ENCODE results near the gene MAST4. TPM values are rescaled to one million over a fixed set of nuclear protein-coding genes. Genes with fewer than 3 reads are reported as not detected.

Gene MAST4
- total and polyA plus RNA-seq, 7 experiments from 2014 or later, result 11.3 to 39.0 (median 28.3) TPM

- DNase-seq, result peak; percentile 14 to 67 (median 55)
- Mint-ChIP-seq H3K9me3 (peaks cover 0 to 4% (median 0%) of the 10 kb centered on the region in 11 donors), H3K36me3 (peaks cover 0 to 23% (median under 1%) of the 10 kb centered on the region in 5 donors), H3K4me1 (peaks cover 12 to 69% (median 19%) of the 10 kb centered on the region in 7 donors), H3K27me3 (peaks cover 0 to 50% (median 26%) of the 10 kb centered on the region in 5 donors), H3K4me3 (peak overlapping the region; percentile 72 to 95 (median 84)), H3K27ac (peak overlapping the region; percentile 12 to 92 (median 71))
- CTCF ChIA-PET, result interaction anchor here (0.6 to 1.2 kb wide), 5 partner anchors 9 to 1997 kb away, joined by 3 to 5 read pairs (median 4); no protein-coding TSS in a partner anchor
- Histone ChIP-seq H3K9me3 (ENCODE audit: control insufficient read depth in 2 of 3, low read length in 3 of 3) (no peaks in the 10 kb centered on the region), H3K4me3 (ENCODE audit: low read length) (peak overlapping the region; percentile 36), H3K27me3 (ENCODE audit: control insufficient read depth in 2 of 2, insufficient read depth in 2 of 2, low read length in 2 of 2) (no peaks in the 10 kb centered on the region), H3K4me1 (ENCODE audit: control insufficient read depth in 2 of 2, insufficient read depth in 2 of 2, low read length in 2 of 2) (peaks cover 0 to 4% of the 10 kb centered on the region in 2 donors), H3K36me3 (ENCODE audit: control insufficient read depth in 2 of 3, insufficient read depth in 3 of 3, low read length in 3 of 3) (no peaks in the 10 kb centered on the region), H3K27ac (ENCODE audit: low read depth, low read length) (peak overlapping the region; percentile 31)
- POLR2A ChIA-PET, result interaction anchor here (1.0 to 1.1 kb wide), 2 partner anchors 10 to 13 kb away, joined by 4 read pairs; no protein-coding TSS in a partner anchor
- intact Hi-C loops (cut with micrococcal nuclease), result loop anchor here (1.0 to 10.0 kb wide), 13 partner anchors 12 to 1606 kb away; partner anchors contain the start of genes CENPK (in 1 of the 2), ERBIN (in 1 of the 2), PIK3R1 (in 1 of the 2) and PPWD1 (in 1 of the 2)
- ATAC-seq, result peak; percentile 93
Measured at GRCh38 chr5:66828548-66829357, 232.6 kb downstream of the MAST4 start.

- Histone ChIP-seq H3K36me3 (ENCODE audit: control insufficient read depth in 2 of 3, insufficient read depth in 3 of 3, low read length in 3 of 3) (no peaks in the 10 kb centered on the region), H3K4me1 (ENCODE audit: control insufficient read depth in 2 of 2, insufficient read depth in 2 of 2, low read length in 2 of 2) (peaks cover 0 to 4% of the 10 kb centered on the region in 2 donors), H3K27ac (ENCODE audit: low read depth, low read length) (peak overlapping the region; percentile 31), H3K4me3 (ENCODE audit: low read length) (peak overlapping the region; percentile 36), H3K27me3 (ENCODE audit: control insufficient read depth in 2 of 2, insufficient read depth in 2 of 2, low read length in 2 of 2) (no peaks in the 10 kb centered on the region), H3K9me3 (ENCODE audit: control insufficient read depth in 2 of 3, low read length in 3 of 3) (no peaks in the 10 kb centered on the region)
- Mint-ChIP-seq H3K4me1 (peaks cover 13 to 69% (median 19%) of the 10 kb centered on the region in 7 donors), H3K27me3 (peaks cover 0 to 56% (median 30%) of the 10 kb centered on the region in 5 donors), H3K4me3 (peak overlapping the region; percentile 72 to 95 (median 84)), H3K9me3 (no peaks in the 10 kb centered on the region), H3K36me3 (peaks cover 0 to 21% (median 4%) of the 10 kb centered on the region in 5 donors), H3K27ac (peak overlapping the region; percentile 12 to 92 (median 71))
- intact Hi-C loops (cut with micrococcal nuclease), result loop anchor here (1.0 to 10.0 kb wide), 11 partner anchors 11 to 1605 kb away; partner anchors contain the start of genes CENPK (in 1 of the 2), ERBIN (in 1 of the 2), PIK3R1 (in 1 of the 2) and PPWD1 (in 1 of the 2)
- CTCF ChIA-PET, result interaction anchor here (0.9 to 1.2 kb wide), 3 partner anchors 11 to 14 kb away, joined by 3 to 5 read pairs (median 4); no protein-coding TSS in a partner anchor
- POLR2A ChIA-PET, result no interaction called here
- ATAC-seq (no peak), DNase-seq (no peak)
Measured at GRCh38 chr5:66829358-66829674, 233.1 kb downstream of the MAST4 start.

- no peak for DNase-seq
- H3K4me3 Mint-ChIP-seq, result peak overlapping the region in 7 of 10 donors; percentile 2 to 93 (median 15)
- POLR2A ChIA-PET, result no interaction called here
Measured at GRCh38 chr5:66829826-66830225, 233.6 kb downstream of the MAST4 start.

GRCh38 chr5:66830636-66831035 is 234.4 kb downstream of the MAST4 start:
- Histone ChIP-seq H3K9me3 (ENCODE audit: control insufficient read depth in 2 of 3, low read length in 3 of 3) (no peaks in the 10 kb centered on the region), H3K27ac (ENCODE audit: low read depth, low read length) (no peak overlapping the region), H3K27me3 (ENCODE audit: control insufficient read depth in 2 of 2, insufficient read depth in 2 of 2, low read length in 2 of 2) (no peaks in the 10 kb centered on the region), H3K4me1 (ENCODE audit: control insufficient read depth in 2 of 2, insufficient read depth in 2 of 2, low read length in 2 of 2) (peaks cover 0 to 4% of the 10 kb centered on the region in 2 donors), H3K36me3 (ENCODE audit: control insufficient read depth in 2 of 3, insufficient read depth in 3 of 3, low read length in 3 of 3) (no peaks in the 10 kb centered on the region), H3K4me3 (ENCODE audit: low read length) (no peak overlapping the region)
- POLR2A ChIA-PET, result no interaction called here
- Mint-ChIP-seq H3K4me3 (peak overlapping the region in 4 of 10 donors; percentile 5 to 82 (median 26)), H3K9me3 (no peaks in the 10 kb centered on the region), H3K36me3 (peaks cover 0 to 22% (median 4%) of the 10 kb centered on the region in 5 donors), H3K4me1 (peaks cover 12 to 70% (median 19%) of the 10 kb centered on the region in 7 donors), H3K27ac (peak overlapping the region in 1 of 9 donors; percentile 82), H3K27me3 (peaks cover 0 to 66% (median 30%) of the 10 kb centered on the region in 5 donors)
- ATAC-seq (no peak), DNase-seq (no peak)
- CTCF ChIA-PET, result interaction anchor here (0.6 kb wide), 1 partner anchor 48 kb away, joined by 3 read pairs; no protein-coding TSS in a partner anchor
- intact Hi-C loops (cut with micrococcal nuclease), result loop anchor here in 1 of 2 donors (1.0 kb wide), 1 partner anchor 8 kb away; no protein-coding TSS in a partner anchor

More at GRCh38 chr5:66829826-66830225, 233.6 kb downstream of the MAST4 start:
- intact Hi-C loops (cut with micrococcal nuclease), result loop anchor here (1.0 to 10.0 kb wide), 12 partner anchors 8 to 1605 kb away; partner anchors contain the start of genes CENPK (in 1 of the 2), ERBIN (in 1 of the 2), PIK3R1 (in 1 of the 2) and PPWD1 (in 1 of the 2)
- Mint-ChIP-seq H3K4me1 (peaks cover 12 to 66% (median 19%) of the 10 kb centered on the region in 7 donors), H3K27me3 (peaks cover 0 to 59% (median 30%) of the 10 kb centered on the region in 5 donors), H3K36me3 (peaks cover 0 to 22% (median 4%) of the 10 kb centered on the region in 5 donors), H3K27ac (peak overlapping the region in 1 of 9 donors; percentile 88), H3K9me3 (no peaks in the 10 kb centered on the region)
- Histone ChIP-seq H3K4me1 (ENCODE audit: control insufficient read depth in 2 of 2, insufficient read depth in 2 of 2, low read length in 2 of 2) (peaks cover 0 to 4% of the 10 kb centered on the region in 2 donors), H3K9me3 (ENCODE audit: control insufficient read depth in 2 of 3, low read length in 3 of 3) (no peaks in the 10 kb centered on the region), H3K27me3 (ENCODE audit: control insufficient read depth in 2 of 2, insufficient read depth in 2 of 2, low read length in 2 of 2) (no peaks in the 10 kb centered on the region), H3K27ac (ENCODE audit: low read depth, low read length) (no peak overlapping the region), H3K4me3 (ENCODE audit: low read length) (no peak overlapping the region), H3K36me3 (ENCODE audit: control insufficient read depth in 2 of 3, insufficient read depth in 3 of 3, low read length in 3 of 3) (no peaks in the 10 kb centered on the region)
- no peak for ATAC-seq
- CTCF ChIA-PET, result interaction anchor here (0.6 to 1.2 kb wide), 4 partner anchors 11 to 48 kb away, joined by 3 to 5 read pairs (median 4); no protein-coding TSS in a partner anchor

- H3K27ac ChIP-seq (ENCODE audit: low read depth, low read length), result no peak overlapping the region
- H3K36me3 ChIP-seq (ENCODE audit: control insufficient read depth in 2 of 3, insufficient read depth in 3 of 3, low read length in 3 of 3), result no peaks in the 10 kb centered on the region
- H3K4me3 ChIP-seq (ENCODE audit: low read length), result no peak overlapping the region
- peaks cover 0 to 9% (median 0%) of the 10 kb centered on the region in 11 donors for H3K9me3 Mint-ChIP-seq
- H3K27me3 Mint-ChIP-seq, result peaks cover 0 to 21% (median 8%) of the 10 kb centered on the region in 5 donors
- H3K36me3 Mint-ChIP-seq, result peaks cover 0 to 47% (median 0%) of the 10 kb centered on the region in 5 donors
- H3K4me1 Mint-ChIP-seq, result peaks cover 0 to 75% (median 0%) of the 10 kb centered on the region in 7 donors
- no peaks in the 10 kb centered on the region for H3K27me3 ChIP-seq (ENCODE audit: control insufficient read depth in 2 of 2, insufficient read depth in 2 of 2, low read length in 2 of 2)
- intact Hi-C loops (cut with micrococcal nuclease), result loop anchor here in 1 of 2 donors (1.0 to 5.0 kb wide), 3 partner anchors 10 to 328 kb away; no protein-coding TSS in a partner anchor
- peak overlapping the region in 1 of 9 donors; percentile 51 for H3K27ac Mint-ChIP-seq
- POLR2A ChIA-PET, result no interaction called here
- no peaks in the 10 kb centered on the region for H3K4me1 ChIP-seq (ENCODE audit: control insufficient read depth in 2 of 2, insufficient read depth in 2 of 2, low read length in 2 of 2)
- CTCF ChIA-PET, result no interaction called here
- DNase-seq (no peak), ATAC-seq (no peak)
- no peak overlapping the region for H3K4me3 Mint-ChIP-seq
- H3K9me3 ChIP-seq (ENCODE audit: control insufficient read depth in 2 of 3, low read length in 3 of 3), result no peaks in the 10 kb centered on the region
Measured at GRCh38 chr5:66839636-66840185, 243.5 kb downstream of the MAST4 start.
